ENCODE measurements around the gene FANCL.
"Not testable (repeated sequence)": the region's sequence is repeated elsewhere in the genome, so short reads cannot be mapped to it uniquely, and the experiment has no call there.

Gene FANCL

GRCh38 chr2:58138396-58139030, 102.6 kb downstream of the FANCL start:
- DNase-seq: no peak

- no peak for DNase-seq
Measured at GRCh38 chr2:58137856-58138255, 103.3 kb downstream of the FANCL start.

- no peak for DNase-seq
Measured at GRCh38 chr2:58137221-58137620, 103.9 kb downstream of the FANCL start.

DNA sequence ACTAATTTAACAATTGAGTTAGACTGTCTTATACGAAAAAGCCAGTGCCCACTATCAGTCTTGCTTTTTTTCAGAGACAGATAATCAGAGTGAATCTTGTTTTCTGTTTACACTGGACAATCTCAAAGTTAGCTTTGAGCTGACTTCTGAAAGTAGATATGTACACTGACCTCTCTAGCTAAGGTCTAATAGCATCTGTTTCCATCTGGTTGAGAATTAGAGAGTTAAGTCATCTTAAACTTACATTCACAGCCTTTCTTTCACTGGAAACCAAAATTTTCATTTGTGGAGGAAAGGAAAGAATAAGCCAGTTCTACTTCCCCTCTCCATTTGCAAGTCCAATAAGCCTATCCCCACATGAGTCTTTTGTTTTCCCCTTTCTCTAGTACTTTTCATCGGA, 105.3 kb downstream of the FANCL start:
- DNase-seq: no peak

DNA sequence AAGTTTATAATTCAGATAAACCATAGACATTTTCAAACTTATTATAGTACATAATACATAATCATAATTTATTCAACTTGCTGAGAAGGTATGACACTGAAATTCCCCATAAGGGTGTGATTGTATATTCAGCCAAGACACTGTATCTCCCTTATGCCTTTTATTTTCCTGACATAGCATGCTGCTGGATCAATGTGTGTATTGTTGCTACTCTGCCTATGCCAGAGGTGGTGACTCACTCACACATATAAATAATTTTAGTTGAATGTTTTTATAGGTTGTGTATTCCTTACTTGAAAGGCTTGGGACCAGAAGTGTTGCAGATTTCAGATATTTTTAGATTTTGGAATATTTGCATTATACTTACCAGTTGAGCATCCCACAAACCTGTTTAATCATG, 107.7 kb downstream of the FANCL start:
- no peak for DNase-seq

- DNase-seq: no peak
Measured at GRCh38 chr2:58131191-58132011, 109.7 kb downstream of the FANCL start.

DNA sequence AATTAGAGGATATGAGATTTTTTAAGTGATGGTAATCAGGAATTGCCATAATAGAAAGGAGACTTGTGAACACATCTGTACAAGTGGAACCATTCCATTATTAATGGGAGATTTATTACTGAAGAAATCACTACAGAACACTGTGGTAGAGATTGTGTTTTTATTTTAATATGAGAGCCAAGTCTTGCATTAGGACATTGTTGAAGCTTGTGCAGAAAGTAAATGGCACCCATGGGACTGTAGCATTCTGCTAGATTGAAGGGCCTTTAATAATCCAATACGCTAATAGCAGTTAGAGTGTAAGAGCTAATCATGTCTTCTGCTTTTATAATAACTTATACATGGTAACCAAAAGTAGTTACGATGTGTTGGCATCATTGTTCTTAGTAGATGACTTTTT, 110.9 kb downstream of the FANCL start:
- no peak for DNase-seq

DNA sequence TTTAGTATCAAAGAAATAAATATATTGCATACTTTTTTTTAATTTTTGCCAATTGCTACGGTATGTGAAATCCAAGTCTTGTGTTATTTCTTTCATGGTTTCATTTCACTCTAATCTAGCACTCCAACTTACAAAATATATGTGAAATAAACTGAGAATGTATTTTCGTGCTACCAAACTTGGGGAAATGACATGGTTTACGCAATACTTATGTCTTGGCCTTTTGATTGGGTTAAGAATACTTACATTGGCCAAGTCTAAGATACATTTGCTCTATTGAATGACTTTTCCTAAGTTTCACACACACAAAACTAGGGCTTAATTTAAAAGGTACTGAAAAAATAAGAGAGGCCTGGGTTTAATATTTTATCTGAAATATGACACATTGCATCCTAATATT, 114.0 kb downstream of the FANCL start:
- no peak for DNase-seq

DNA sequence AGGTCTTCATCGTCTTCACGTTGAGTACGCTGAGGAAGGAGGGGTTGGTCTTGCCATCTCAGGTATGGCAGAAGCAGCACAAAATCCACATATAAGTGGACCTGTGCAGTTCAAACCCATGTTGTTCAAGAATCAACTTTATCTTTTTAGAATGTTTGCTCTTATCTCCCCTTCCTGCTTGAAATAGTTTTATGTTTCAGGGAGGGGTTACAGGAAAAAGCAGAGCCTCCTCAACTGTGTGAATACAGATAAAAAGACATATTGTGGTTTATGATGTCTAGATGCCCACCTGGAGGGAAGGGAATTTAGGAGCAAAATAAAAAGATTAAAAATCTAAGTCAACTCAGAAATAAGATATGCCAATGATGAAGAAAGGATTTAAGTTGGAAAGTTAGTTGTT, 118.6 kb downstream of the FANCL start:
- no peak for DNase-seq

- DNase-seq: no peak
Measured at GRCh38 chr2:58122040-58122439, 119.1 kb downstream of the FANCL start.

DNA sequence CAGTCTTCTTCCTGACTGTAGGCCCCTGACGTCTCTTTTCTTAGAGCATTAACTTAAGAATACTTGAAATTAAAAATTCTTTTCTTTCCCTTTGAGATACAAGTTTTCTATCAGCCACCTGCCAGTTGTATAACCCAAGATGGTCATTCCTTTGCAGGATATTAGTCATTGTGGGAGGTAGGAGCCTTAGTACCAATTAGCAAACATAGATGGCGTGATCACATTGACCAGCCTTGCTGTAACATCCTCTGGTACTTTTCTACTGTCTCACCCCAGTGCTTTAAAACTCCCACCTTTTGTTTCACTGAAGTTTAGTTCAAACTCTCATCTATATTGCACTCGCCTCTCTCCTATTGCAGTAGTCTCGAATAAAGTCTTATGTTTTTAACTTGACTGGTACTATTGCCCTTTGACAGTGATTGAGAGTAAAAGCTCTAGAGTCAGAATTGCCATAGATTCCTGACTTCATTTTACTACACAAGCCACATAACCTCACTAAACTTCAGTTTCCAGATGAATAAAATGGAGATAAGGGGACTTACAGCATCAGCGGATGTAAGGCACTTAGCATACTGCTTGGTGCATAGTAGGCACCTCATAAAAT, 120.4 kb downstream of the FANCL start:
- no peak for DNase-seq

GRCh38 chr2:58113563-58113962, 127.6 kb downstream of the FANCL start:
- DNase-seq: not testable (repeated sequence)

DNA sequence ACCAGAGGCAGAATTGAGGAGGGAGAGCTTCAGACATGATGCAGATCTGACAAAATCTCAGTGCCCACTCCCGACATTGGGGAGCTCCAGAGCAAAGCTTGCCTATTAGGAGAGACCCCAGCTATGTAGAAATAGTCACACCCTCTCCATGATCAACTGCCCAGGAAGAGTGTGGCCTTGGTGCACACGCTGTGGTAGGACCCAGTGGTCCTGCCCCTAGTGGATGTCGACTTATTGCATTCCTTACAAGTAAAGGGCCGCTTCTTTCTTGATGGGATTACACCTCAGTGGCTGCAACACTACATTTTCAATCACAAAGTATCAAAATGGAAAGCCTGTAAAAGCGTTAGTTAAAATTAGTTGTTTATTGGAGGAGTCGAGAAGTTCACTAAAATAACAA, 130.4 kb downstream of the FANCL start:
- no peak for DNase-seq

- no peak for DNase-seq
Measured at GRCh38 chr2:58109481-58109880, 131.6 kb downstream of the FANCL start.
